Measurements from ENCODE around the gene DBN1.
A peak's percentile ranks its signal among the peaks of the same experiment; 100 is the strongest.

- TF ChIP-seq POLR2AphosphoS5 (IDR thresholded peaks at IDR 0.05; ENCODE audit: low read depth, low read length) (peak; percentile 37; the same call in 1 of the 2 replicates), REST (IDR thresholded peaks at IDR 0.05; ENCODE audit: insufficient read depth in 1 of 2, low read depth in 2 of 2, low read length in 2 of 2) (no peak)
These were observed 13.4 kb downstream of the DBN1 start for GRCh38 chr5:177459819-177460628.
